GM19397 (cell line): ENCODE measurements around the gene CSNK1D.

Experiments
- ATAC-seq: cut with Tn5 transposase; IDR thresholded peaks from one replicate; pipeline ENCODE4 v1.9.1; 2021; ENCODE audit warnings: mild to moderate bottlenecking, moderate library complexity; ENCODE audit not compliant: unreplicated experiment

Gene CSNK1D

DNA sequence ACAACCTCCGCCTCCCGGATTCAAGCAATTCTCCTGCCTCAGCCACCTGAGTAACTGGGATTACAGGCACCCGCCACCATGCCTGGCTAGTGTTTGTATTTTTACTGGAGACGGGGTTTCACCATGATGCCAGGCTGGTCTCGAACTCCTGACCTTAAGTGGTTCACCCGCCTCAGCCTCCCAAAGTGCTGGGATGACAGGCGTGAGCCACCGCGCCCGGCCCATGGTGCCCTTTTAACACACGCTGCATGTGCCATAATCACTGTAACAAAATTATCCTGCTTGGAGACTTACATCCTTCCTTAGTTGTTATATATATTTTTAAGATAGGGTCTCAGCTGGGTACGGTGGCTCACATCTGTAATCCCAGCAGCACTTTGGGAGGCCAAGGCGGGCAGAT lies 38.5 kb upstream of the CSNK1D start:
- no peak for ATAC-seq

- ATAC-seq: no peak
Measured at GRCh38 chr17:82310877-82311276, 37.4 kb upstream of the CSNK1D start.

DNA sequence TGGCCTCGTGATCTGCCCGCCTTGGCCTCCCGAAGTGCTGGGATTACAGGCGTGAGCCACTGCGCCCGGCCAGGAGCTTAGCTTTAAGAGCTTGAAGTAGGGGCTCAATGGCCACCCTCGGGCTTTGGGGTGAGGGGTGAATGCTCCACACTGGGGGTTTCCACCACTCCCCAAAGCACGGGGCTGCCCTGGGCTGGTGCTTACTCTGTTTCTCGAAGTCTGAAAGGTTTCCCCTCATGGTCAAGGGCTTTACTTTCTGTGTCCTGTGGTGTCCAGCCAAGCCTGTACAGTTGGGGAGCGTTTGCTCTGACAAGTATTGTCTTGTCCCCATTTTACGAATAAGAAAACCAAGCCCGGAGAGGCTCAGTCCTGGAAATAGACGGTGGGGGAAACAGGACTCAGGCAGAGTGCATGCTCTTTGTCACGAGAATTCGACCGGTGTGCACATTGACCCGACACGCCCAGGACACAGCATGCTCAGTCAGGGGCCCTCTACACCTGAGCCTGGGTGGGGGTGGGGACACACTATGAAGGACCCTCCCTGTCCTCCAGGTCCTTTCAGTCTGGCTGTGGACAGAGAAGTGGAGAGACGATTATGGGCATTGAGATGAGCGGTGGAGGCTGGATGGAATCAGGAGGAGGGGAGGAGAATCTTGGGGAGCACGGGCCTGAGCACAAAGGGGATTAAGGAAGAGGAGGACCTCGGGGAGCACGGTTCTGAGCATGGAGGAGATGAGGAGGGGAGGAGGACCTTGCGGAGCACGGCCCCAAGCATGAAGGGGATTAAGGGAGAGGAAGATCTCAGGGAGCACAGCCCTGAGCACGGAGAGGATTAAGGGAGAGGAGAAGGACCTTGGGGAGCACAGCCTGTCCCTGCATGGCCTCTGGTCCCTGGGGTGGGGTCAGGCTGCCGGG lies 36.4 kb upstream of the CSNK1D start:
- no peak for ATAC-seq

DNA sequence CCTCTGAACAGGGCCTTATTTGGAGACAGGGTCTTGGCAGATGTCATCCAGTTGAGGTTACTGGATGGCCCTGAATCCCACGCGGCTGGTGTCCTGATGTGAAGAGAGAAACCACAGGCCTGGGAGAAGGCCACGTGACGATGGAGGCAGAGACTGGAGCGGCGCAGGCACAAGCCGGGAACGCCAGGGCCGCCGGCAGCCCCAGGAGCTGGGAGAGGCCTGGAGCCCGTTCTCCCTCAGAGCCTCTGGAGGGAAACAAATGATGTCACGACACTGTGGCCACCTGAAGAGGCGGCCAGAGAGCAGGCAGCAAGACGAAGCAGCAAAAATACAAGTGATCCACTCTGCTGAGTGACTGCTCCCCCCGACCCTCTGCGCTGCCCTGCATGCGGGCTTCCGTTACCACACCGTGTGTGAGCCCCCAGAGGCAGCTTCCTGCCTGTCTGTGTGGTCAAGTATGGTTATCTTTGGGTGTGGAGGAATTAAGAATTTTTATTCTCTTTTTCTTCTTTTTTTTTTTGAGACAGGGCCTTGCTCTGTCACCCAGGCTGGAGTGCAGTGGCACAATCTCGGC lies 32.3 kb upstream of the CSNK1D start:
- no peak for ATAC-seq

- ATAC-seq: no peak
Measured at GRCh38 chr17:82304826-82305726, 31.6 kb upstream of the CSNK1D start.

GRCh38 chr17:82303944-82304808 lies 30.7 kb upstream of the CSNK1D start:
- no peak for ATAC-seq

DNA sequence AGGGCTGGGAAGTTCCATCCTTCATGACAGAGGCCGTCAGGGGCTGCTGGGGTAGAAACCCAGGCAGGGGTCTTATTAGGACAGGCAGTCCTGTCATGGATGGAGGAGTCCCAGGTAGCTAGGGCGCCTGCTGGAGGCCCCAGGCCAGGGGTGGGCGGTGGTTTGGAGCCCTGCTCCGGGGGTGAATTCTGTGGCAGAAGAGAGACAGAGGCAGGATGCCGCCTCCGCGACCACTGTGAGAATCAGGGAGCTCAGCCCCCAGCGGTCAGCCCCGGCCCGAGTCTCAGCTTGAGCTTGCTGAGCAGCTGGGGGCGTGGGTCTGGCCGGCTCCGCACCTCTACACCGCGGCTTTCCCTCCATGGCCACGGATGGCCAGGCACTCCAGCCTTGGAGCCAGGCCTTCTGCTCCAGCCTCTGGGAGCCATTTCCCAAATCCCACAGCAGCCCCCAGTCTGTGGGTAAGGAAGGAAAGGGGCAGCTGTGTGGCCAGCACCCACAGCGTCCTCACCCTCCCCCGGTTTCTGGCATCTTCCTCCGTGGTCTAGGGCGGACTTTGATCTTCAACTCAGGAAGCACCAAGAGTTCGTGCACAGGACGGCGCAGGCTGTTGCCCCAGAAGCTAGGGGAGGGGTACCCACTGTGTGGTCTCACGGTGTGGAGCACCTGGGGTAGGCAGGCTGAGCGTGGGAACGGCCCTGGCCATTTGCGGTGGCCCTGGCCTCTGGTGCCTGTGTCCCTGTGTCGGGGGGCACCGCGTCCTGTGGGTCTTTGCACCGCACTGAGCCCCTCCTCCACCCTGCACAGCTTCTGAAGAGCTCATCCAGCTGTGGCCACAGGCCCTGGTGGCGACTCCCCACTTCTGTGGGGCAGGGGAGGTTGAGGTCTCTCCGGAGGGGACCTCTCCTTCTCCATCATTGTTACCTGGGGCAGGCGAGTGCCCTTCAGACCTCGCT lies 29.8 kb upstream of the CSNK1D start:
- no peak for ATAC-seq

DNA sequence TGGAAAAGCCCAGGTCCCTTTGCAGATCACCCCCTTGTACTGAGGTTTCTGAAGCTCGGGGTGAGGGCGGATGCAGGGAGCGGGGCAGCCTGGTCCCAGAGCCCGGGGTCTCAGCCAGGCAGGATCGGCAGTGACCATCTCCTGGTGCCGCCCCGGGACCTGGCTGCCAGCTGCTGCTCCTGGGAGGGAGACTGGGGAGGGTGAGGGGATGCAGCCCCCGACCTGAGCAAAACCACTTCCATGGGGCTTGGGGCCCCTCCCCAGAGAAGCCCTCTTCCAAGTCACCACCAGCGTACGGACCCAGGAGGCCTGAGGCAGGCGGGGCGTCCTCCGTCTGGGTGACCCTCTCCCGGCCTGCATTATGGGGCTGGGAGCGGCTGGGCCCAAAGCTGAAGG lies 29.1 kb upstream of the CSNK1D start:
- no peak for ATAC-seq

DNA sequence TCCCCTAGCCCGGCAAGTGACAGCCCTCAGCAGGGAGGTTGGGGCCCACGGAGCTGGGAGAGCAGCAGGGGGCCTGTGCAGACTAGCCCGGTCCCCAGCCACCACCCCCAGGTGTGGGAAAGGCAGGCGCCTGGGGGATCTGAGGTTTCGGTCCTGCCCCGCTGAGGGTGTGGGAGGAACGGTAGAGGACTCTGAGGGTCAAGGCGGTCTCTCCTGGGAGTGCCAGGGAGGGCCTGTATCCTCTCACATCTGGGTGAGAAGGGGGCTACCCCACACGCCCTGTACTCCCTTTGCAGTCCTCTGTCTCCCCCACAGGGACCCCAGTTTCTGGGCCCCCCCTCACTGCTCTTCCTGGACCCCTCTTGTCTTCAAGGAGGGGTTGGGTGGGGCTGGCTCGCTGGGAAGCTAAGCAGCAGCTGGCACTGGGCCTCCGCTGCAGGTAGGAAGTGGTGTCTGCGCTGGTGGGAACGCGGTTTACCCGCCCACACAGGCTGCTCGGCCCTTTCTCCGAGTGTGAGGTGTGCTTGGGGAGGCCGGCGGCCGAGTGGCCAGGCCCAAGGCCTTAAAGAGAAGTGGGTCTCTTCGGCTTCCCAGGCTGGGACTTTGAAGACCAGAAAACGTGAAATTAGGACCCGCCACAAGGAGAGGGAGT lies 28.5 kb upstream of the CSNK1D start:
- ATAC-seq: no peak

GRCh38 chr17:82301300-82301915 lies 27.9 kb upstream of the CSNK1D start:
- ATAC-seq: no peak

- ATAC-seq: no peak
Measured at GRCh38 chr17:82300707-82301270, 27.3 kb upstream of the CSNK1D start.

DNA sequence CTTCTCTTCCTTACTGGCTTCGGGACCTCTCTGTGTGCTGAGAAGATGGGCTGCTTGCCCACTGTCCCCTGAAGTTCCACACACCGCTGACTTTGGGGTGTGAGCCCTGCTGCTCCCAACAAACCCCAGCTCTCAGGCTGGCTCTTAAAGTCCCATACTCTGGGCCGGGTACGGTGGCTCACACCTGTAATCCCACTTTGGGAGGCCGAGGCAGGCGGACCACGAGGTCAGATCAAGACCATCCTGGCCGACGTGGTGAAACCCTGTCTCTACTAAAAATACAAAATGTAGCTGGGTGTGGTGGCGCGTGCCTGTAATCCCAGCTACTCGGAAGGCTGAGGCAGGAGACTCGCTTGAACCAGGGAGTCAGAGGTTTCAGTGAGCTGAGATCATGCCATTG lies 26.7 kb upstream of the CSNK1D start:
- no peak for ATAC-seq

DNA sequence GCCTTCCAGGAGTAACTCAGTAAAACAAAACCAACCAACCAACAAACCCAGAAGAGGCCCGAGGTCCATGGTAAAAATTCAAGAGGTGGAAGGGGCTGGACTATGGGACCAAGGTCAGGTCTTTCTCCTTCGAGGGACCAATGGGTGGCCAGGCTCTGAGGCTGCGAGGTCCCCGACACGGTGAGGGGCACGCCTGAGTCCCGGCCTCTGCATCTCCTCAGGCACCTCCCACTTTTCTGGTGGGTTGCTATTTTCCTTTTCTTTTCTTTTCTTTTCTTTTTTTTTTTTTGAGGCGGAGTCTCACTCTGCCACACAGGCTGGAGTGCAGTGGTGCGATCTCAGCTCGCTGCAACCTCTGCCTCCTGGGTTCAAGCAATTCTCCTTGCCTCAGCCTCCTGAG lies 26.0 kb upstream of the CSNK1D start:
- no peak for ATAC-seq

DNA sequence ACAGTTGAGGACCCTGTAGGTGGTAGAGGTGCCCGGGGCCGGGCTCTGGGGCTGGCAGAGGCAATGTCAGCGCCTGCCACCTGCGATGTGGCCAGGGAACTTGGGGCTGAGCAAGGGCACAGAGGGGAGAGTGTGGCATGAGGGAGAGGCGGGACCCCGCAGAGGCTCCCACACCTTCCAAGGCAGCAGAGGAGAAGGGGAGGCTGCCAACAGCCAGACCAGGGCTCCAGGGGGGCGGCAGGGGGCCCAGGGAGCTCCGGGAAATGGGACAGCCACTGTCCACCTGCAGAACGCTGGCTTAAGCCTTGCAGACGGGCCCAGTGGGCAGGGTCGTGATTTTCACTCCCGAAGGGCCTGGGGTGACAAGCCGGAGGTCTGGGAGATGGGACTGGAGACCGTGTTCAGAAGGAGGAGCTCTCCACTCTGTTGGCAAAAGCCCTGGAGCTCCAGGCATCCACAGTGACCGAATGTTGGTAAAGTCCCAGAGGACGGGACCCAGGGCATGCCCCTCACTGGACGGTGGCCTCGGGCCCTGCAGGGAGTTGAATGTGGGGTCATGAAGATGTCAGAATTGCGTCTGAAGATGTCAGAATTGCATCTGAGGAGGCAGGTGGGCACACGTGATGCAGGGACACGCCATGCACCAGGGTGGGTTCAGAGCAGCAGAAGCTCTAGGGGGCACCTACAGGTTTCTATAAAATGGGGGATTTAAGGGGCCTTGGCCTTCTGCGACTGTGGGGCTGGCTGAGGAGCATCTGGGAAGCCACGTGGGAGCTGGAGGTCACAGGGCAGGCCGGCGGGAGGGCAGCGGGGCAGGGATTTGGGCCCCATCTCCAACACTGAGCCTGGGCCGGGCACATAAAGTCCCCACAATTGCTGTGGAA lies 25.3 kb upstream of the CSNK1D start:
- ATAC-seq: no peak

- ATAC-seq: peak; percentile 46
Measured at GRCh38 chr17:82297714-82298537, 24.4 kb upstream of the CSNK1D start.

GRCh38 chr17:82297280-82297713 lies 23.8 kb upstream of the CSNK1D start:
- no peak for ATAC-seq
